GM12892 (cell line): ENCODE results near the gene MED13L.

Source experiments
- POLR2A ChIP-seq: IDR thresholded peaks from 2 replicates; pipeline ENCODE4 v1.6.1; 2011; ENCODE audit warnings: low read depth, low read length, control low read depth
- TAF1 ChIP-seq: IDR thresholded peaks from 2 replicates; pipeline ENCODE4 v1.6.1; 2011; ENCODE audit warnings: low read depth, mild to moderate bottlenecking, control low read depth, low read length, borderline replicate concordance

- no peak for TF ChIP-seq POLR2A
- no peak for TF ChIP-seq TAF1
Measured at GRCh38 chr12:115922952-115923564, 354.4 kb downstream of the MED13L start.
